GM04503 (cell line): ENCODE data around the gene TTC28.

ENCODE experiments used
- DNase-seq: peaks from one replicate; pipeline ENCODE4 v3.0.0-alpha.2; 2012; ENCODE audit warnings: low read depth

TTC28 gene

DNA sequence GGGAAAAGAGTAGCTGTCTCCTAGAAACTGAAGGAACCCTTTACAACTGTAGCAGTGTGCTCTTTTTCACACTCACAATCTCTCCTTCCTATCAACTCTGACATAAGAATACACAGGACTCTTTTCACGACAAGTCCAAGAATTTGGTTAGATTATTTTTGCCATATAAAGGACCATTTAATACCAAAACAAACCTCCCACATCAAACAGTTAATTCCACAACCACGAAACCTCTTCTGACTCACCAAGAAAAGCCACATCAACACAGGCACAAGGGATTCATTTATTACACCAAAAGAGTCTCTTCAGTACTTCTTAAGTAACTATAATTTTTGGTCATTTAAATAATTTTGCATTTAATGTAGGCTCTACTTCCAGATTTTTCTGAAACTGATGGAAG is 538.0 kb downstream of the TTC28 start:
- DNase-seq: peak; percentile 63

DNA sequence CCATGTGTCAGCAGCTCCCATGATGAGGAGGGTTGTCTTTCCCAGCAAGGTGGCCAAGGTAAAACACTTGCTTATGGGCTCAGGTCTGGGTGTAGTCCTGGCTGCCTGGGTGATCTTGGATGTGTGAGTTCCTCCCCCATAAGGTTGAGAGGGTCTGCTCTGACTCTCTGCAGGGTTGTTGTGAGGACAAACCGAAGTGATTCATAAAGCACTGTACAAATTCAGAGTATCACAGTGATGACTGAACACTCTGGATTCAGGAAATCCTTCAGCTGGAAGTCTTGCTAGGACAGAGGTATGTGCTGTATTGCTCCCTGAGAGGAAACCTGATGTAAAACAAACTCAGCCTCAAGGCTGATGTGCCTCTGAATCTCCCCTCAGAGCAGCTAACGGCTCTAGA is 539.7 kb downstream of the TTC28 start:
- DNase-seq: peak; percentile 69

DNA sequence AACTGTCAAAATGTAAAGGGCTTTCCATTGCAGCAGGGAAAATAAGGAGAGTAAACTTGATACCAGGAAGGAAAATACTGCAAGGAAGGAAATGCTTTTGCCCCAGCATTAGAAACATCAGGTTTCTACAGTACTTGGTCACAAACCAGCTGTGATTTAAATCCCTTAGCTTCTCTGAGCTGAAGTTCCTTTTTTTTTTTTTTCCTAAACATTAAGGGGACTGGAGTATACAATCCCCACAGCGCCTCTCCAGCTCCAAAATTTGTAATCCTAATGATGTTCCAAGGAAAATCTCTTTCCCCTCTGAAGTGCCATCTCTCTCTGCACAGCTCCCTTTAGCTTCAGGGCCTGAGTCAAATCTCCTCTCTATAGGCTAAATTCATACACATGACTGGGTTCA is 540.1 kb downstream of the TTC28 start:
- DNase-seq: no peak

DNA sequence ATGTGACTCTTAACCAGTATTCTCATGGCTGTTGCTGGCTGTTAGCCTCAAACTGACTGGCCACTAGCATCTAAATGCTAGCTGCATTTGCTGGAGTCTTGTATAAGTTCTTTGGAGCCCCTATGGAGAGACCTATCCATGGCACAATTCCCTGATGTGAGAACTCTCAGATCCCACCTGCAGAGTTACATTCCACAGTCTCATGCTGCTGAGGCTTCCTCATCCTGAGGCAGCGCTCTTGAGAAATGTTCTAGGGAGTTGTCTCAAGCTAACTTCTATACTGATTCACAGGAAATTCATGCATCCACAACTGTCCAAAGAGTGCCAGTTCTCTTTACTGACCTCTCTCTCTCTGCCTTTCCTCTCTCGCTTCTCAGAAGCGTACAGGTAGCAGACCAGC is 542.6 kb downstream of the TTC28 start:
- no peak for DNase-seq

DNA sequence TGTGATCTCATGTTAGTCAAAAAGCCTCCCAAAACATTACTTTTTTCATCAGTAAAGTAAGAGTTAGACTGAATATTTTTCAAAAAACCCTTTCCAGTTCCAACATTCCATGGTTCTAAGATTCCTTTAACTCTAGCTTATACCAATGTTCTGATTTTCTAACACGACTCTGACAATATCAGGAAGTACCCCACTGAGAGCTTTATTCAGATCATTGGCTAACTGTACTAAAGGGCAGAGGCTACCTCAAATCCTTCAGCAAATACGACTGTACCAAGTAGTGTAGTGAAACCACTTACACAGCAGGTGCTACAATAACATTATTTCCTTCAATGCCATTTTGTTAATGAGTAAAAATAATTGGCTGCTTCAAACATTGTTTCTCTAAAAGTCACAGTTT is 547.2 kb downstream of the TTC28 start:
- no peak for DNase-seq

DNA sequence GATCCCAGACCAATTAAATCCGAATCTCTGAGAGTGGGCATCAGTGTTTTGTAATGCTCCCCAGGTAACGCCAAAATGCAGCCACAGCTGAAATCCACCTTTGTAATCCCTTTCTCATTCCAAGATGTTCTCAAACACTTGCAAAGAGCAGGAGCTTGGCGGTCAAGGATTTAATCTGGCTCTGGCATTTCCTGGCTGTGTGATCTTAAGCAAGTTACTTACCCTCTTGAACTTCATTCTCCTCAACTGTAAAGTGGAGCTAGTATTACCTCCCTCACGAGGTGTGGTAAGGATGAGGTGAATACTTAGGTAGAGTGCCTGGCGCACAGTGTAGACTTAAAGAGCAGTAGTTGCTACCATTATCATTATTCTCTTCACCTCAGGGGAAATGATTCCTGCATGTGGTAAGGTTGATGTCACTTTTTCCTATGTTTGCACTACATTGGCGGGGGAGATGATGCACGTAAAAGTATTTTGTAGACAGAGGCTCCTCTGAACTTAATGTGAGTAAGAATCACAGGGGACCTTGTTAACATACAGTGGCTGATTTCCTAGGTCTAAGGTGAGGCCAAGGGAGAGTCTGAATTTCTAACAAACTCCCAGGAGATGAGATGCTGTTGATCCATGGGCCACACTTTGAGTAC is 550.2 kb downstream of the TTC28 start:
- no peak for DNase-seq

DNA sequence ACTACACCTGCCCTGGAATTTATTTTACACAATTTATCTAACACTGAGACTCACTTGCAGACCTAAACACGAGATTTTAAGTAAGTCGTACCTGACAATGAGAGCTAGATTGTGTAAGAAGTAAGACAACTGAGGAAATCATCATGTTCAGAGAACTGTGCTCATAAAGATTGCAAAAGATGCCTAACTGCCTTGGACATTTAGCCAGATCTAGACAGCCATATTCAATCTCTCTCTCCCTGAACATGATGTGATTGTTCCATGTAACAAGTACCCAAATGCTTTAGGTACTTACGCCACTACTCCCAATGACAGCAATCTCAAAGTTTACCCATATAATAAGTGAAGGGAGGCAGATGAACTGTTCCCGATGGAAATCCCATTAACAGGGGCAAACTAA is 550.8 kb downstream of the TTC28 start:
- no peak for DNase-seq

DNA sequence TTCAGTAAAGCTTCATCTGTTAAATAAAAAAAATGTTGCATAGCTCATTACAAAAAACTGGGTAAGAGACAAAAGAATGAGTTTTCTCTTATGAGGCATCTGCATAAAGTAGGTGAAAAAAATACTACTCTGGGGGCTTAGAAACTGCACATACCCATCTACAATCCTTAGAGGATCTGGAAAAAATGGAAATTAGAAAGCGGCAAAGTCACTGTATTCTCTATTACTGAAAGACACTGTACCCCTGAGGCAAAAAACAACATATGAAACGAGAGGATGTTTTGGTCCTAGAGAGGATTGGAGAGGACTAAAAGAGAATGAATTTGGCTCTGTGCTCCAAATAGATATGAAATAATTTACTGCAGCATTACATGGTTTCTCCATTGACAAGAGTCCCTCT is 553.8 kb downstream of the TTC28 start:
- no peak for DNase-seq

DNA sequence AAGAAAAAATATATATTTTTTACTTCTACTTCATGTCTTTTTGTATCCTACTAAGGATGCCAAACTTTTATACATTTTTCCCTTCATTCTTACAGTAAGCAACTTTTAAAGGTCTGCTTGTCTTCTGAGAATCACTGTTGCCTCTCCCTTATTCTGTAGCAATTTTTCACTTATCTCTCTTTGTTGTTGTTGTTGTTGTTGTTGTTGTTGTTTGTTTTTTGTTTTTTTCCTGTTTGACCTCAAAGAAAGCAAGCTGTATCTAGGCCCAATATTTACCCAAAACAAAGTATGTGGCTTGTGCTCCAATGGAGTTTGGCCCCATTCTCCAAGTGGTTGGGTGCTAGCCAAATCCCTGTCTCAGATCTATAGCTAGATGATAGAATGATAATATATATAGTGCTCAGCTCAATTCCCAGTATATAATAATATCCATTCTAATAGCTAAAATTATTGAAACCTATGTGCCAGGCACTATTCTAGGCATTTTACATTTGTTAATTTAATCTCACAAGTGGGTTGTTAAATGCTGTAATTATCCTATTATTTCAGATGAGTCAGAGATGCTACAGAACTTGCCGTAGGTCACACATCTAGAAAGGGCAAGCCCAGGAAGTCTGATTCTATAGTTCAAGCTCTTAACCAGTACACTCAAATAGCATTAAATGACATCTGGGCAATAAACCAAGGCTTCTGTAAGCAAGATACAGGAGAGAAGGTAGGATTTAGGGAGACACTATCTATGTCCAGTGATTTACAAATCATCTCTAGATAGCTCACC is 555.5 kb downstream of the TTC28 start:
- DNase-seq: no peak

DNA sequence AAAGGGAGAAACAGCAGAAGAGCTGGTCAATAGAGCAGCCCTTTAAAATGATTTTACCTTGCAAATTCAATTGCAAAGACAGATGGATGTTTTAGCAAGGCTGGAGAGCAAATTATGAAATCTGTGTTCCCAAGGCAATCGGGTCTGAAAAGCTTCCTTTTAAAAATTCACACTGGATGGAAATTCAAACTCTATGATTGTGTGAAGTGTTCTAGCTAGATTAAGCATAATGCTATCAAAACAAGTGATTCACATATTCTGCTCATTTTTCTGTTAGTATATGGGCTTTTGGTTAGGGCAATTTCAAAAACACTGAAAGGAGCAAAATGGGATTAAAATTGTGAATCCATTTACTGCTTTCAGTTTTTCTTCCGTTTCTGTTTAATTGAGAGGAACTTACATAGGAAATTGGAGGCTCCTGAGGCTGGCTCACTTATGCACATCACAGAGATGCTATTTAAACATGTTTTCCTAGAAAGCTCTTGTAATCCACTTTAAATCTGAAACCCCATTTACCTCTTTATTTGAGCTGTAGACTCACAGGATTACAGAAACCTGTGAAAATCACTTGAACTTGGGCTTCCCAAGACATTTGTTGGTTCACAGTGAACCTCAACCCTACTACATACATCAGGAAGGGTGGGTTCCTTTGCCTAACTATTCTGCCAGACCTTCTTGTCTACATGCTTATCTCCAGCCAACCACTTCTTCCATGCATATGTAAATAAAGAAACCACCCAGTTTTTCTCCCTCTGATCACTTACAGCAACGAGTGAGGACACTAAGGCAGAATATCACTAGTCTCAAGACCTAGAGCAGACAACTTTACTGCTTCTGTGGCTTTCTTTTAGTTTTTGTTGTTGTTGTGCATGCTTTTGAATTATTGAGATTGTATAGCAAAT is 558.7 kb downstream of the TTC28 start:
- no peak for DNase-seq

DNA sequence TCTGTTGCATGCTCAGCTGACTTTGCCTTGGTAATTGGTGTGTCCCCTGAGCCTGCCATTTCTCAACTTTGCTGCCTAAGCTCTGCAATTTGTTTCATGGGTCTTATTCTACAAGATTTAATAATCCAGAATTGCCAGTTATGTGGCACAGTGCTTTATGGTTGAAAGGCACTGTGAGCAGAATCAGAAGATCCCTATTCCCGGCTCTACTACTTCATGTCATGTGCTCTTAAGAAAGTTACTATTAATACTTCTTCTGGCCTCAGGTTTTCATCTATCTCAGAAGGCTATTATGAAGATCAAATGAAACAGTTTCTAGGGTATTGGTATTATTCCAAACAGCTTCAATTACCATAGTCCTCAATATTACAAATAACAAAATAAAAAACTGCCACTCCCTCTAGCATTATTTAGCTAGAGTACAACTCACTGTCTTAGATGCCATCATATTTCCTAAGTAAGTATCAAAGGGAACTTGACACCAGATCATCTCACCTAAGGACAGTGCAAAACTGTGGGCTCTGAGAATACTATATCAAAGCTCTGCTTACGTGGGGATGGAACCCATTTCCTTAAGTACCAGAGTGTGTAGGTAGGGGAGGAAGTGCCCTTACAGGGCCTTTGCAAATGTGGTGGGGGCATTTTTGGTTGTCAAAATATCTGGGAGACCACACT is 560.5 kb downstream of the TTC28 start:
- no peak for DNase-seq

DNA sequence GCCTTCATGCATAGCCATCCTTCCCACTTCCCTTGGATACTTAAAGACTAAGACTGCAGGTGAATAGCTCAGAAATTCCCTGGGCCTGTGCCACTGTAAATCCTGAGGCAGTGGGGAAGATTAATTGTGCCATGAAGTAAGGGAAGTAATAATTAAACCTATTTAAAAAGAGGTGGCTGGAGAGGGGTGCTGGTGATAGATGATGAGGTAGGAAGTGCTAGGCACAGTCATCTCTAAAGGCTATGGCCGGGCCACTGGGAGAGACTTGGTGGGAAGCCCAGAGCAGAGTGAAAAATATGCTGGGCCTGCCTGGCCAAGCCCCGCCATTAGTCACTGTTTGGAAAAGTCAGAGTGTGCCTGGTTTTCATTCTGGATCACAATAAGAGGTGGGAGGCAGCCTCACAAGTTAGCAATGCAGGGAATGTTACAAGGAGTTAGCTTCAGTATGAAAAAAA is 563.4 kb downstream of the TTC28 start:
- peak; percentile 90 for DNase-seq

DNA sequence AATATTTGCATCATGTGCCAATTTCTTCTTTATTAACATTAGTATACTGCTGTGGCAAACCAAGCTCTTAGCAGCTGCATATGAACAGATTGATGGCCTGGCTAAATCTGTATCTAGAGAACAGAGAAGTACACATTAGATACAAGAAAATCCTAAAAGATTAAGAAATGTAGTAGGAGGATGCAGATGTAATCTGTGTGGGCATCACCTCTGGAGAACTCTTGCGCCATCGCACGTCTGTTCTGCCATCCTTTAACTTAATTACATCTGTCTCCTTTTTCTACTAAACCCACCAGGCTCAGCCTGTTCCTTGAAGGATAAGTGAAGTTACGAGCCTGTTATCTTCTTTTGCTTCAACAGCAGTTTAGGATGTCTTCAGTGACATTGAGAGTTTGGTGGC is 564.2 kb downstream of the TTC28 start:
- DNase-seq: no peak

DNA sequence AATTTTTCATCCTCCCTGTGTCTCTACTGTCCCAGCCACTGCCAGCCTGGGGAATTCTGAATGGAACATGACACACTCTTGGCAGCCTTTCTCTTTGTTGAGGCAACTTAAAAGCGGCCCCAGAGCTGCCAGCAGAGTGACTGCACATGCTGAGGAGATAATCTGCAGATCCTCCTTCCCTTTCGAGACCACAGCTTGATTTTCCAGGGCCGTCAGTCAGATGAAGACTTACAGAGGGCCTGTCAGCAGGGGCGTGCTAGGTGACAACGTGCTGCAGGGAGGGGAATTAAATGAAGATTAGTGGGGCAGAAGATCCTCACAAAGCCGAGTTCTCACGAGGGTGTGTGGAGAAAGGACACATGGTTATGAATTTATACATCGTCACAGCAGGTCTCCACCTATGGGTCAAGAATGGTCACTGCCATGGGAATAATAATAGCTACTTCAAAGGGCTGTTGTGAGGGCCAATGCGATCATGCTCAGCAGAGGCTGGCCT is 567.0 kb downstream of the TTC28 start:
- DNase-seq: peak; percentile 31

DNA sequence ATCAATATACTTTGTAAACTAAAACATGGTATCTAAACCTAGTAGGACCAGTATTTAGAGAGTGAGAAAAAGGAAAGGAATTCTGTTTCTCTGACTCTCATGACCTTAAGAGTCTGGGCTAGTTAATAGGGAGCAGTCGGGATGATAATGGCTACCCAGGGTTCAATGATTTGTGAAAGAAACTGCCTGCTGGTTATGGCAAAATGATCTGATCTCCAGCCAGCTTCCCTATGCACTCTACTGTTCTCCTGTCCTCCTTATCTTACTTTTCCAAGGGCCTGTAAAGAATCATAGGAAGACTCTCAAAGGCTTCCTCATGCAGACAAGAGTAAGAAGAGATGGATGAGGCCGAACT is 567.5 kb downstream of the TTC28 start:
- DNase-seq: no peak

DNA sequence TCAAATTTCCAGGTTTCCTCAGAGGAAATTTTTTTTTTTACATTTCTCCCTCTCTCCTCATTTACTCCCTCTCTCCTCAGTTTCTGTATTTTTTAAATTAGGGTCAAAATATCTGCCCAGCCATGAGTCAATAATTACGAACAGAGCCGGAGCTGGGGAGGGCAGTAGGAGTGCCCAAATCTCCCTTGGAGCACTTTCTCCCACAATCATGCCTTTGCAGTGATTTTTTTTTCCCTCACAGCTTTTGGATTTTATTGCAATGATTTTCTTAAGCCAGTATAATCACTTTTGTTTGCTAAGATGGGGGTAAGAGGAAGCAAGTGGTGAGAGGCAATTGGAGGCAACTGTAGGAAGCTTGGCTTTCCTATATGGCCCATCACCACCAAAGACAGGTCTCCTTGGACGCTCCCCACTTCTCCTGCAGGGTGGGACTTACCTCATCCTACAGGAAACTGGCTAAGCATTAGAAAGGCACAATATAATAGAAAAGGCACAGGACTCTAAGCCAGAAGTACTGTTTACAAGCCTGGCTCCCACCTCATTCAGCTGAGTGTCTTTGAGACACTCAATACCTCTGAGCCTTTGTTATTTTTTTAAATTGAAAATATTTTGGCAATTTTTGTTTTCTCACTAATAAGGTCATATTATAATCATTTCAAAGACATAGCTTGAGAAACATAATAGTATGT is 568.0 kb downstream of the TTC28 start:
- DNase-seq: peak; percentile 27

DNA sequence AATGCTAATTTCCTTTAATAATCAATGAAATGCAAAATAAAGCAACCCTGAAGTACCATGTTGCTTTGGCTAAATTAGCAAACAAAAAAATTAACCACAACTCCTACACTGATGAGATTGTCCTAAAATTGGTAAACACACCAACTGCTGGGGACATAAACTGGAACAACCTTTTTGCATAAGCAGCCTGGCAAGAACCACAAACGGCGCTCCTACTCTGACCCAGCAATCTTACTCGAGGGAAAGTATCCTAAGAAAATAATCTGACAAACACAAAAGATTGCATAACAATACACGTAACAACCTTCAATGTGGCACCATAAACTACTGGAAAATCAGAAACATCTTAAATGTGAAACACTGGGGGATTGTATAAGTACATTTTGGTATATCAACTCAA is 570.8 kb downstream of the TTC28 start:
- DNase-seq: no peak

DNA sequence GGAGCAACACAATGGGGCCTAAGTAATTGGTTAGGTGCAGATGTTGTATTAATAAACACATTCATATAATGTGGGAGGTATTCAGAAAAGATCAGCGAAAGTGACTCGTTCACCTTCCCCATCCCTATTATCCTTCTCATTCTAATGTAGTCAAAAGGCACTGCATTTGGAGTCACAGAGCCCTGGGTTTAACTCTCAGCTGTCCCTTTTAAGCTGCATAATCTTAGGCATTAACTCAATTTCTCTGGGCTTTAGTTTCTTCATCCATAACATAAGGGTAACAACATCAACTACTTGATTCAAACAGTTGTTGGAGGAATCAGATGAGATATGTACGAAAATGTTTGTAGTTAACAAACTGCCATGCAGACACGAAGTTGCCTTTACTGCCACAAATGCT is 573.0 kb downstream of the TTC28 start:
- no peak for DNase-seq

DNA sequence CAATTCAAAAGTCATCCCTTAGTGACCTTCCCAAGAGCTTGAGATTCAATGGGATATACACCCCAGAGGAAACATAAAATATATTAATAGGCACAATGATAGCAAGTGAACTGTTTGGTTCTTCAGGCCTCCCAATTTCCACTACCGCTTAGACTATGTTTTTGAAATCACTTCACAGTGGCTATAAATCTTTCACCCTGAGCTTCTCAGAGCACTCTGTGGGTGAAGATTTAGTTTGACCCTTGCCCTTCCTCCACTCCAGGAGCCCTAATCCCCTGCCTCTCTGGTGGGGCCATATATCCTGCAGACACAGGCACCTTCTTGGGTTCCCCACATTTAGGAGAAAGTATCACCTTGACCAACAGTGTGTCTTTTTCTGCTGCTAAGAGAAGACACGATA is 573.7 kb downstream of the TTC28 start:
- no peak for DNase-seq

DNA sequence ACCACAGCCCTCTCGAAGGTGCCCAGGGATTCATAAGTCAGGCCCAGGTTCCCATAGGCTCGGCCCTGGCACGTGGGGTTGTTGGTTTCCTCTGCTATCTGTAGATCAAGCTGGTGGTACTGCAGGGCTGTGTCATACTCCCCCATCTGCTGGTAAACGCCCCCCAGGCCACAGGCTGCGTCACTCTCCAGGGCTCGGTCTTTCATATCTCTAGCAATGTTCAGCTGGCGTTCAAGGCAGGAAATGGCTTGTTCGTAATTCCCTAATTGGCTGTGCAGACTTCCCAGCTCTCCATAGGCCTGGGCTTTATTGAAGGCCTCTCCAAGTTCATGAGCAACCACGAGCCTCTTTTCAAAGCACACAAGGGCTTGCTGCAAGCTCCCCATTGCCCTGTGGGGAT is 574.2 kb downstream of the TTC28 start:
- DNase-seq: no peak

DNA sequence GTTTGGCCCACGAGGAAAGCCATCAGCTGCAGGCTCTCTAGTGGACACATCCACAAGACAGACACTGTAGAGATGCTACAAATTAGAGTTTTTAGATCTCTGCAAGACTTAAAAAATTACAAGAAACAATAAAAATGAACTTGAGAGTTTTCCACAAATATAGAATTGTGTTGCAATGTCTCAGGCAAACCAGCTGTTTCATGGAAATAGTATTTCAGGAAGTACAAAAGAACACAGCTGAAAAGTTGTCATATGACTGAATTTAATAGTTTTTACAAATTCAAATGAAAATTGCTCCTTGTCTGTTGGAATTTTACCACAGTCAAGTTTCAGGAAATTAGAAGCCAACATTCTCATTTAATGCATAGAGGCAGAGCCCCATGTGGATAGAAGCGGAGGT is 576.0 kb downstream of the TTC28 start:
- DNase-seq: no peak
